Ovary (tissue), 3 donors: ENCODE measurements around the gene MTG1.

Experiments used
- CTCF ChIP-seq, 3 donors: fragments of 450-650 bp in 2 of 3; fragments of 200-600 bp in 1 of 3; IDR thresholded peaks; one replicate each; pipeline versions ENCODE4 v1.5.1 to v1.8.0; 2016 to 2022; ENCODE audit warnings: antibody characterized with exemption in 3 of 3, mild to moderate bottlenecking in 1 of 3
- POLR2A ChIP-seq: fragments of 450-650 bp; IDR thresholded peaks from one replicate; pipeline ENCODE4 v1.6.1; 2017; ENCODE audit warnings: antibody characterized with exemption, mild to moderate bottlenecking, moderate library complexity
- donor health status: DM: no; HTN: no; CAD: no.

GRCh38 chr10:133346413-133346812, 47.5 kb upstream of the MTG1 start:
- TF ChIP-seq POLR2A (no peak), CTCF (IDR thresholded peaks at IDR 0.05) (no peak)
